Cardiac muscle cell (in vitro differentiated cells and primary cell): ENCODE results near the gene MCM7. TPM values are rescaled to one million over a fixed set of nuclear protein-coding genes. Genes with fewer than 3 reads are reported as not detected.
A peak's percentile ranks its signal among the peaks of the same experiment; 100 is the strongest.
"Not testable (repeated sequence)": the region's sequence is repeated elsewhere in the genome, so short reads cannot be mapped to it uniquely, and the experiment has no call there.

Source experiments
- DNase-seq, 2 donors: peaks; one replicate each; pipeline versions ENCODE4 v3.0.0 to v3.0.0-alpha.2; 2010 to 2017; ENCODE audit warnings: low read depth in 1 of 2, low spot score in 1 of 2
- H3K27ac ChIP-seq: fragments of 200-600 bp; sonication (generic); 2 replicates; pipeline ENCODE4 v1.5.1; 2016
- H3K27me3 ChIP-seq: fragments of 200-600 bp; sonication (generic); 2 replicates; pipeline ENCODE4 v1.6.0; 2016; ENCODE audit warnings: control low read depth
- H3K36me3 ChIP-seq: fragments of 200-600 bp; sonication (generic); 2 replicates; pipeline ENCODE4 v1.5.1; 2016; ENCODE audit warnings: control low read depth
- H3K4me1 ChIP-seq: fragments of 200-600 bp; sonication (generic); 2 replicates; pipeline ENCODE4 v1.8.1; 2017; ENCODE audit warnings: low read depth, mild to moderate bottlenecking, mixed run types
- H3K4me3 ChIP-seq: fragments of 200-600 bp; sonication (generic); 2 replicates; pipeline ENCODE4 v1.5.1; 2016; ENCODE audit warnings: mild to moderate bottlenecking
- H3K9me3 ChIP-seq: fragments of 200-600 bp; sonication (generic); 2 replicates; pipeline ENCODE4 v1.5.1; 2017; ENCODE audit warnings: low read depth, mild to moderate bottlenecking, control low read depth
- CTCF ChIP-seq: IDR thresholded peaks from 2 replicates; pipeline ENCODE4 v1.5.1; 2012; ENCODE audit warnings: low read depth, mild to moderate bottlenecking, low read length
- polyA plus RNA-seq: library from polyadenylated mRNA; unstranded; fragments of >200 nt; fragmentation: Nextera tagmentation; extraction: Ambion mirVana; gene quantifications from 2 replicates; pipeline ENCODE4 v1.2.1, GENCODE V29; 2016
- total RNA-seq: library from RNA; depleted of rRNA; stranded (reverse); fragments of >200 nt; gene quantifications from 2 replicates; pipeline ENCODE4 v1.2.3, GENCODE V29; 2016

The MCM7 gene
- total and polyA plus RNA-seq, 2 experiments from 2014 or later = 68.9 to 105 TPM

- no peak overlapping the region for H3K4me3 ChIP-seq
- no peak overlapping the region for H3K27ac ChIP-seq
- no peaks in the 10 kb centered on the region for H3K36me3 ChIP-seq
- TF ChIP-seq CTCF = peak; percentile 75
- no peaks in the 10 kb centered on the region for H3K27me3 ChIP-seq
- H3K4me1 ChIP-seq = no peaks in the 10 kb centered on the region
- DNase-seq = peak; percentile 58 to 86
- no peaks in the 10 kb centered on the region for H3K9me3 ChIP-seq
Measured at GRCh38 chr7:100130608-100131453, 29.6 kb upstream of the MCM7 start.

- H3K27me3 ChIP-seq, H3K9me3 ChIP-seq, DNase-seq, H3K36me3 ChIP-seq, H3K4me1 ChIP-seq, H3K27ac ChIP-seq, H3K4me3 ChIP-seq: not testable (repeated sequence)
Measured at GRCh38 chr7:100130220-100130607, 29.0 kb upstream of the MCM7 start.

- no peak for DNase-seq
- H3K36me3 ChIP-seq = no peaks in the 10 kb centered on the region
- no peaks in the 10 kb centered on the region for H3K4me1 ChIP-seq
- no peaks in the 10 kb centered on the region for H3K9me3 ChIP-seq
- H3K4me3 ChIP-seq = no peak overlapping the region
- no peak overlapping the region for H3K27ac ChIP-seq
- no peak for TF ChIP-seq CTCF
- no peaks in the 10 kb centered on the region for H3K27me3 ChIP-seq
Measured at GRCh38 chr7:100128637-100128963, 27.4 kb upstream of the MCM7 start.

DNA sequence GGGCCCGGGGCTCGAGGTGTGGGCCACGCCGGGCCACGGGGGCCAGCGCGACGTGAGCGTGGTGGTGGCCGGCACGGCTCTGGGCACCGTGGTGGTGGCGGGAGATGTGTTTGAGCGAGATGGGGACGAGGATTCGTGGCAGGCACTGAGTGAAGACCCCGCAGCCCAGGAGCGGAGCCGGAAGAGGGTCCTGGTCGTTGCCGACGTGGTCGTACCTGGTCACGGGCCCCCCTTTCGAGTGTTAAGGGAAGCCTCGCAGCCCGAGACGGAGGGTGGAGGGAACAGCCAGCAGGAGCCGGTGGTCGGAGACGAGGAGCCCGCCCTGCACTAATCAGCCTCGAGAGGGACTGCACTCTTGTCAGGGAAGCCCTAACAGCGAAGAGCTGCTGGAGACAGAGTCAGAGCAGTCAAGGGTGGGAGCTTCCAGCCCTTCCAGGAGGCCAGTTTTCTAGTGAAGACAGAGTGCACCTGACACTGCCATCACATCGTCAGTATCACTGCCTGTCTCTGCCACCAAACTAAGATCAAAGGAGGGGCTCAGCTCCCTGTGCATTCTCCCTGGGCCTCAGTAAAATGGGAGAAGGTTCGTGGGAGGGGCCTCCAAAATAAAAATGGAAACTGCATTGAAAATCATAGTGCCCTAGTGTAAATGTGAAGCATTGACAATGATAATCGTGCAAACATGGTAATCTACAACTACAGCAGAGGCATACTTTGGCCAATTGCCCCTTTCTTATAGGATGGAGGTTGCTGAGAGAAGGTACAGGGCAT, 26.9 kb upstream of the MCM7 start:
- peak overlapping the region; percentile 46 for H3K4me3 ChIP-seq
- no peak overlapping the region for H3K27ac ChIP-seq
- no peaks in the 10 kb centered on the region for H3K9me3 ChIP-seq
- no peaks in the 10 kb centered on the region for H3K4me1 ChIP-seq
- peak; percentile 23 to 62 for DNase-seq
- TF ChIP-seq CTCF = no peak
- no peaks in the 10 kb centered on the region for H3K36me3 ChIP-seq
- H3K27me3 ChIP-seq = no peaks in the 10 kb centered on the region

DNA sequence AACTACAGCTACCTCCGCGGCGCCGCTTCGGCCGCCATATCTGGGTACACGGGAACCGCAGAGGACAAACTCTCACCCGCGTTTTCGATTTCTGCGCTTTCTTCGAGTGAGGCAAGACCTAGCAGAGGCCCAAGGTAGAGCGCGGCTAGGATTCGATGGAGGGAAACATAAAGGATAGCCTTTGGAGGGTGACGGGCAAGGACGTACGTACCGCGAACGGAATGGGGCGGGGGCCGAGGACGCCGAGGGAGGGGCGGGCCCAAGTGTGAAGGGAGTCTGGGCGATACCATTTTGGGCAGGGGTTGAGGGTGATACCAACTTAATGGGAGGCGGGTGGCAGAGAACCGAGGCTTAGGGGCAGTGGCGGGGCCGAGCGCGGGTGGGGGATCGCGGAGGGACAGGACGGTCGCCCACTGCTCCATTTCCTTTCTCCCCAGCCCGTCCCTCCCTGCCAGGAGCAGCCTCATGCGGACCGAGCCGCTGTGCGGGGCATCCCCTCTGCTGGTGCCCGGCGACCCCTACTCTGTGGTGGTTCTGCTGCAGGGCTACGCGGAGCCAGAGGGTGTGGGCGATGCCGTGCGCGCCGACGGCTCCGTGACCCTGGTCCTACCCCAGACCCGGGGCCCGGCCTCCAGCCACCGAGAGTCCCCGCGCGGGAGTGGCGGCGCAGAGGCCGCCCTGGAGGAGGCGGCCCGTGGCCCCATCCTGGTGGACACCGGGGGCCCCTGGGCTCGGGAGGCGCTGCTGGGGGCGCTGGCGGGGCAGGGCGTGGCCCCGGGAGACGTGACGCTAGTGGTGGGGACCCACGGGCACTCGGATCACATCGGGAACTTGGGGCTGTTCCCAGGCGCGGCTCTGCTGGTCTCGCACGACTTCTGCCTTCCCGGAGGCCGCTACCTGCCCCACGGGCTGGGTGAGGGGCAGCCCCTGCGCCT, 26.0 kb upstream of the MCM7 start, which contains the start of gene MBLAC1:
TSS of gene MBLAC1 (plus strand) at position 37 of the 935 bp plus-strand sequence. CDS start at position 466, 429 bp downstream.
- H3K9me3 ChIP-seq = no peaks in the 10 kb centered on the region
- TF ChIP-seq CTCF = no peak
- H3K27ac ChIP-seq = peak within 1 kb of the TSS; percentile 93
- H3K27me3 ChIP-seq = no peaks in the 10 kb centered on the region
- peak within 1 kb of the TSS; percentile 46 for H3K4me3 ChIP-seq
- DNase-seq = peak; percentile 92 to 96
- no peaks in the 10 kb centered on the region for H3K4me1 ChIP-seq
- no peaks in the 10 kb centered on the region for H3K36me3 ChIP-seq
